Measurements from ENCODE around the gene FOXB2.
"Not testable (repeated sequence)": the region's sequence is repeated elsewhere in the genome, so short reads cannot be mapped to it uniquely, and the experiment has no call there.

The FOXB2 gene

DNA sequence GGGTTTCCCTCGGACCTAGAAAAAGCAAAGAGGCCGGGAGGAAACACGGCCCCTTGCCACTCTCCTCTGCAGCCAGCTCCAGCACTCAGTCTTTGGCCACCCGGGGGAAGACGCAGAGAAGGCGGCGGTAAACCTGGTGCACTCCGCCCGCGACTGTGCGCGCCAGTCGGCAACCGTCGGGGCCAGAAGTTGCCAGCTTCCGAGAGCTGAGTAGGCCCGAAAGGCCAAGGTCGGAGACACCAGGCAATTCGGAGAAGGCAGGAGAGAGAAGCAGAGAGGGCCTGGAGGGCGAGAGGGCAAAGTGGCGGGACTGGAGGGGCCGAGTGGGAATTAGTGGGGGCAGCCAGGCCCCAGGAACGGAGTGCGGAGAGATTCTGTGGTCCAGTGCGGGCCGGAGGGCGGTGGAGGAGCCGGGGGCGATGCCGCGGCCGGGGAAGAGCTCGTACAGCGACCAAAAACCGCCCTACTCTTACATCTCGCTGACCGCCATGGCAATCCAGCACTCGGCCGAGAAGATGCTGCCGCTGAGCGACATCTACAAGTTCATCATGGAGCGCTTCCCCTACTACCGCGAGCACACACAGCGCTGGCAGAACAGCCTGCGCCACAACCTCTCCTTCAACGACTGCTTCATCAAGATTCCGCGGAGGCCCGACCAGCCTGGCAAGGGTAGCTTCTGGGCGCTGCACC is at the start of gene FOXB2:
Gene FOXB2, plus strand, starts transcription at position 420 of the 690 bp plus-strand sequence. Its CDS starts 0 bp downstream, at position 420.
- ChIA-PET POLR2A (no interaction called here), CTCF (no interaction called here)
- no peak for DNase-seq (ENCODE audit: extremely low spot score)
- TF ChIP-seq SUZ12 (IDR thresholded peaks at IDR 0.05), result no peak
- no peak for TF ChIP-seq LEF1 (IDR thresholded peaks at IDR 0.05; ENCODE audit: borderline replicate concordance)
- TF ChIP-seq FOXK2 (IDR thresholded peaks at IDR 0.05), result no peak
- no peak for TF ChIP-seq ARNT (IDR thresholded peaks at IDR 0.05)
- no peak for TF ChIP-seq ZNF384 (IDR thresholded peaks at IDR 0.05)
- no peak for TF ChIP-seq FOXM1 (IDR thresholded peaks at IDR 0.05; ENCODE audit: borderline replicate concordance)
- TF ChIP-seq HDGF (IDR thresholded peaks at IDR 0.05; ENCODE audit: borderline replicate concordance), result no peak
- no peak for TF ChIP-seq ELF4 (IDR thresholded peaks at IDR 0.05)
- no peak for TF ChIP-seq SP1 (IDR thresholded peaks at IDR 0.05)
- no peak for TF ChIP-seq CTBP1 (IDR thresholded peaks at IDR 0.05; ENCODE audit: borderline replicate concordance)
- TF ChIP-seq, protein P1, sequence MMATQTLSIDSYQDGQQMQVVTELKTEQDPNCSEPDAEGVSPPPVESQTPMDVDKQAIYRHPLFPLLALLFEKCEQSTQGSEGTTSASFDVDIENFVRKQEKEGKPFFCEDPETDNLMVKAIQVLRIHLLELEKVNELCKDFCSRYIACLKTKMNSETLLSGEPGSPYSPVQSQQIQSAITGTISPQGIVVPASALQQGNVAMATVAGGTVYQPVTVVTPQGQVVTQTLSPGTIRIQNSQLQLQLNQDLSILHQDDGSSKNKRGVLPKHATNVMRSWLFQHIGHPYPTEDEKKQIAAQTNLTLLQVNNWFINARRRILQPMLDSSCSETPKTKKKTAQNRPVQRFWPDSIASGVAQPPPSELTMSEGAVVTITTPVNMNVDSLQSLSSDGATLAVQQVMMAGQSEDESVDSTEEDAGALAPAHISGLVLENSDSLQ (IDR thresholded peaks at IDR 0.05), result no peak
- no peak for TF ChIP-seq NFRKB (IDR thresholded peaks at IDR 0.05)
- no peak for TF ChIP-seq FOXA1 (IDR thresholded peaks at IDR 0.05)
- TF ChIP-seq L3MBTL2 (conservative IDR thresholded peaks at IDR 0.05), result no peak

- TF ChIP-seq ZNF384 (IDR thresholded peaks at IDR 0.05) (no peak), BHLHE40 (IDR thresholded peaks at IDR 0.05; ENCODE audit: borderline replicate concordance) (no peak), ARNT (IDR thresholded peaks at IDR 0.05) (no peak), HDGF (IDR thresholded peaks at IDR 0.05; ENCODE audit: borderline replicate concordance) (no peak)
- DNase-seq (ENCODE audit: extremely low spot score), result no peak
- ChIA-PET CTCF (no interaction called here), POLR2A (no interaction called here)
Measured at GRCh38 chr9:76969716-76970115, 49.7 kb upstream of the FOXB2 start.

DNA sequence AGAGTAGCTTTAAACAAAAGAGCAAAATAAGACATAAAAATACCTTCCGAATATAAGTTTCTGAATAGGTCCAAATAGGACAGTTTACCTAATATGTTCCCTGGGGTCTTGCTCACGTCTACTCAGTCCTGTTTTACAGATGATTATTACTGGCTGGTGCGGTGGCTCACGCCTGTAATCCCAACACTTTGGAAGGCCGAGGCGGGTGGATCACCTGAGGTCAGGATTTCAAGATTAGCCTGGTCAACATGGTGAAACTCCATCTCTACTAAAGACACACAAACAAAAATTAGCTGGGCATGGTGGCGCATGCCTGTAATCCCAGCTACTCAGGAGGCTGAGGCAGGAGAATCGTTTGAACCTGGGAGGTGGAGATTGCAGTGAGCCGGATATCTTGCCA is 40.6 kb upstream of the FOXB2 start:
- POLR2A ChIA-PET; CTCF ChIA-PET; DNase-seq (ENCODE audit: extremely low spot score): not testable (repeated sequence)

- DNase-seq (ENCODE audit: extremely low spot score), result no peak
Measured at GRCh38 chr9:76980566-76980965, 38.9 kb upstream of the FOXB2 start.

GRCh38 chr9:76984486-76984885 is 35.0 kb upstream of the FOXB2 start:
- ChIA-PET POLR2A (no interaction called here), CTCF (no interaction called here)
- DNase-seq (ENCODE audit: extremely low spot score), result no peak
- TF ChIP-seq ELF4 (IDR thresholded peaks at IDR 0.05) (no peak), NFRKB (IDR thresholded peaks at IDR 0.05) (no peak), HDGF (IDR thresholded peaks at IDR 0.05; ENCODE audit: borderline replicate concordance) (no peak), SP1 (IDR thresholded peaks at IDR 0.05) (no peak)

More at GRCh38 chr9:76980566-76980965, 38.9 kb upstream of the FOXB2 start:
- ChIA-PET CTCF (no interaction called here), POLR2A (no interaction called here)
- TF ChIP-seq L3MBTL2 (conservative IDR thresholded peaks at IDR 0.05), result no peak
- no peak for TF ChIP-seq CTBP1 (IDR thresholded peaks at IDR 0.05; ENCODE audit: borderline replicate concordance)
- no peak for TF ChIP-seq HDGF (IDR thresholded peaks at IDR 0.05; ENCODE audit: borderline replicate concordance)

DNA sequence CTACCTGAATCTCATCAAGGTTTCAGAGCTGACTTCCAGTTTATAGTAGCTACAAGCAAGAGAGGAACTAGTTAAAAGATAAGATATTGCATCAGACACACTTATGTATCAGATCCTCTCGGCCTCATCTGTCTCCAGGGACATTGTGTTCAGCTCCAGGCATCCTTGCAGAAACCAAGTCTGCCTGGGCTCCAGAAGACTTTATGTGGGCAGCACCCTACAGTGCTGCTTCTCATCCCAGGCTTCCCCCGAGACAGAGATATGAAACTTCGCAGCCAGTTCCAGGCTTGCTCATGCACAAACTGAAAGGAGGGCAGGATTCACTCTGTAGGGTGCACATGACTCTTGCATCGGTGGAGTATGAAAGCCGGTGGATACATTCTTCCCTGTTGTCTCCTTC is 33.9 kb upstream of the FOXB2 start:
- ChIA-PET CTCF (no interaction called here), POLR2A (no interaction called here)
- no peak for DNase-seq (ENCODE audit: extremely low spot score)
- TF ChIP-seq HDGF (IDR thresholded peaks at IDR 0.05; ENCODE audit: borderline replicate concordance) (no peak), CTBP1 (IDR thresholded peaks at IDR 0.05; ENCODE audit: borderline replicate concordance) (no peak), LEF1 (IDR thresholded peaks at IDR 0.05; ENCODE audit: borderline replicate concordance) (no peak), NFRKB (IDR thresholded peaks at IDR 0.05) (no peak), FOXK2 (IDR thresholded peaks at IDR 0.05) (no peak), SUZ12 (IDR thresholded peaks at IDR 0.05) (no peak), ZNF384 (IDR thresholded peaks at IDR 0.05) (no peak), ELF4 (IDR thresholded peaks at IDR 0.05) (no peak), FOXM1 (IDR thresholded peaks at IDR 0.05; ENCODE audit: borderline replicate concordance) (no peak), SP1 (IDR thresholded peaks at IDR 0.05) (no peak), TARDBP (IDR thresholded peaks at IDR 0.05) (no peak)

DNA sequence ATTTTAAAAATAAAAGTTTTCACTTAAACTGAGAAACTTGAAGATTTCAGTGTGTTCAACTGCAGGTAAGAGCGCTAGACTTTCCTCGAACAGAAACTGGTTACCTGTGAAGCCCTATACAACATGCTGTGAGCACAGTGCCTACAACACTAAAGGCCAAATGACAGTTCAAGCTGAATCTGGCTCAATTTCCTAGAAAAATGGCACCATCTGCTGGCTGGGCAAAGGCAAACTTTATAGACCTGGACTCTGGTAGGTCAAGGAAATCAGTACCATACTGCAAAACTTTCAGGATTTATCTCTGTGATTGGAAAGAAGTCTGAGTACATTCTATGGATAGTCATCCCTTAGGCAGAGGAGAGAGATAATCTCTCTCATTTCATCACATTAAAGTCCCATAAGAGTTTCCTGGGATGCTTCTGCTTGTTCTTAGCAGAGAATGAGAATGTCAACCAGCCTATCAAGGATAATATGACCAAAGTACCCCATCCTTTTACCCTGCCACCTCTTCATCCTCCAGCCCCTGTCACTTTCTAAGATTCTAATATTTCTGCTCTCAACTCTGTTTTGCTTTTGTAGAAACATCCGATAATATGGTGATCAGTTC is 31.8 kb upstream of the FOXB2 start:
- TF ChIP-seq ELF4 (IDR thresholded peaks at IDR 0.05) (no peak), ZNF384 (IDR thresholded peaks at IDR 0.05) (no peak), SP1 (IDR thresholded peaks at IDR 0.05) (no peak), CTBP1 (IDR thresholded peaks at IDR 0.05; ENCODE audit: borderline replicate concordance) (no peak), HDGF (IDR thresholded peaks at IDR 0.05; ENCODE audit: borderline replicate concordance) (no peak), BHLHE40 (IDR thresholded peaks at IDR 0.05; ENCODE audit: borderline replicate concordance) (no peak)
- TF ChIP-seq, protein P1 (IDR thresholded peaks at IDR 0.05), result no peak
- CTCF ChIA-PET, result interaction anchor here (1.3 to 1.7 kb wide), 2 partner anchors 176 to 178 kb away, joined by 5 to 7 read pairs; no protein-coding TSS in a partner anchor
- peak; percentile 60 for DNase-seq (ENCODE audit: extremely low spot score)
- POLR2A ChIA-PET, result no interaction called here
